ENCODE results near the gene SLC9A5. TPM values are rescaled to one million over a fixed set of nuclear protein-coding genes. Genes with fewer than 3 reads are reported as not detected.

SLC9A5 gene
- total RNA-seq, 1 experiment from 2014 or later: 10.3 TPM

GRCh38 chr16:67310561-67310960, 61.8 kb downstream of the SLC9A5 start (continued):
- TF ChIP-seq ARID4B (CRISPR knock-in tag; IDR thresholded peaks at IDR 0.05; ENCODE audit: borderline replicate concordance) (no peak), USF2 (CRISPR knock-in tag; IDR thresholded peaks at IDR 0.05) (no peak)

- no peak overlapping the region for H3K4me3 Mint-ChIP-seq
- CTCF ChIA-PET: interaction anchor here (0.7 to 5.9 kb wide), 3 partner anchors 15 to 87 kb away, joined by 3 to 20 read pairs (median 3); partner anchors contain the start of genes KCTD19 and LRRC36
- no peaks in the 10 kb centered on the region for H3K9me3 Mint-ChIP-seq
- ATAC-seq (no peak), DNase-seq (ENCODE audit: low spot score) (no peak)
- no peak for TF ChIP-seq USF1 (CRISPR knock-in tag; IDR thresholded peaks at IDR 0.05)
- POLR2A ChIA-PET: no interaction called here
- peaks cover 5% of the 10 kb centered on the region; the same call in 1 of the 2 replicates for H3K27me3 Mint-ChIP-seq (ENCODE audit: low read depth)
- no peak overlapping the region for H3K27ac Mint-ChIP-seq
- H3K36me3 Mint-ChIP-seq: no peaks in the 10 kb centered on the region
- H3K4me1 Mint-ChIP-seq: no peaks in the 10 kb centered on the region
These were observed 63.1 kb downstream of the SLC9A5 start for GRCh38 chr16:67311607-67312488.

GRCh38 chr16:67312719-67313118, 63.9 kb downstream of the SLC9A5 start:
- DNase-seq (ENCODE audit: low spot score) (no peak), ATAC-seq (no peak)
- Mint-ChIP-seq H3K4me1 (no peaks in the 10 kb centered on the region), H3K27me3 (ENCODE audit: low read depth) (peaks cover 5% of the 10 kb centered on the region; the same call in 1 of the 2 replicates), H3K4me3 (no peak overlapping the region), H3K9me3 (no peaks in the 10 kb centered on the region), H3K36me3 (no peaks in the 10 kb centered on the region), H3K27ac (no peak overlapping the region)
- ChIA-PET CTCF (interaction anchor here (1.1 to 1.3 kb wide), 2 partner anchors 13 to 14 kb away, joined by 3 to 4 read pairs; partner anchors contain the start of genes KCTD19 and LRRC36), POLR2A (no interaction called here)
- TF ChIP-seq MLX (CRISPR knock-in tag; IDR thresholded peaks at IDR 0.05): no peak
- no peak for TF ChIP-seq OVOL2 (CRISPR knock-in tag; IDR thresholded peaks at IDR 0.05; ENCODE audit: borderline replicate concordance)
- no peak for TF ChIP-seq ZNF512 (CRISPR knock-in tag; IDR thresholded peaks at IDR 0.05; ENCODE audit: borderline replicate concordance)
- no peak for TF ChIP-seq ZNF281 (CRISPR knock-in tag; IDR thresholded peaks at IDR 0.05)
- no peak for TF ChIP-seq SMAD3 (CRISPR knock-in tag; IDR thresholded peaks at IDR 0.05; ENCODE audit: borderline replicate concordance)
- TF ChIP-seq NR1H2 (CRISPR knock-in tag; IDR thresholded peaks at IDR 0.05): no peak
- TF ChIP-seq TP53 (CRISPR knock-in tag; IDR thresholded peaks at IDR 0.05): no peak
- TF ChIP-seq PRRX2 (CRISPR knock-in tag; IDR thresholded peaks at IDR 0.05): no peak

Data from WTC11 (cell line).